Smooth muscle cell of the brain vasculature (primary cell): ENCODE results near the gene ABL2.
"Not testable (repeated sequence)": the region's sequence is repeated elsewhere in the genome, so short reads cannot be mapped to it uniquely, and the experiment has no call there.

Experiments
- DNase-seq: peaks from one replicate; pipeline ENCODE4 v3.0.0-alpha.2; 2012; ENCODE audit warnings: low read depth, low spot score

ABL2 gene

DNA sequence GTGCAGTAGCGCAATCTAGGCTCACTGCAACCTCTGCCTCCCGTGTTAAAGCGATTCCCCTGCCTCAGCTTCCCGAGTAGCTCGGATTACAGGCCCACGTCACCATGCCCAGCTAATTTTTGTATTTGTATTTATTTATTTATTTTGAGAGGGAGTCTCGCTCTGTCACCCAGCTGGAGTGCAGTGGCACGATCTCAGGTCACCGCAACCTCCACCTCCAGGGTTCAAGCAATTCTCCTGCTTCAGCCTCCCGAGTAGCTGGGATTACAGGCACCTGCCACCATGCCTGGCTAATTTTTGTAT, 59.1 kb downstream of the ABL2 start:
- not testable (repeated sequence) for DNase-seq

GRCh38 chr1:179169616-179170467, 59.6 kb downstream of the ABL2 start:
- no peak for DNase-seq

DNA sequence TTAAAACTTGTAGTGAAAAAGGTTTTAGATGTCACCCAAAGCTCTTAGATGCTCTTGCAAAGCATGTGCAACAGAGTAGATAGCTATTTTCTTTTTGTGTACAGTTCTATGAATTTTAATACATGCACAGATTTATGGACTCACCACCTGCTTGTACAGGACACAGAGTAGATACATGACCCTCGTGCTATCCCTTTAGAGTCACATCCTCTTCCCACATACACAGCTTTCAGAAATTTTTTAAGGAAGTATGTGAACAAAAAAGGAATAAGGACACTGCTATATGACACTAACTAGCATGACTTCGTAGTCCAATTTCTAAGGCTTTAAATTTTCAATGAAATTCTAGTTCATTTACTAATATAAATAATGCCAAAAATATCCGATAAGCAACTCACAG, 60.9 kb downstream of the ABL2 start:
- DNase-seq = no peak

DNA sequence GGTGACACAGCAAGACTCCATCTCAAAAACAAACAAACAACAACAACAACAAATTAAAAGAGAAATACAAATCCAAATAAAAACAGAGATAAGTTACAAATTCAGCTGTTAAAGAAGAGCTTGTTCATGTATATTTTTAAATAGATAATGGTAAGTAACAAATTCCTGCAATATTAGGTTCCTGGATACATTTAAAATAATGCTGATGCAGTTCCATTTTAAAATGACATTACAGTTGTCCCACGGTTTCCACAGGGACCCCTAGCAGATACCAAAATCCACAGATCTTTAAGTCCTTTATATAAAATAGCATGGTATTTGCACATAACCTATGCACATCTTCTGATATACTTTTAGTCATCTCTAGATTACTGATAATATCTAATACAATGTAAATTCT, 61.5 kb downstream of the ABL2 start:
- DNase-seq = no peak

DNA sequence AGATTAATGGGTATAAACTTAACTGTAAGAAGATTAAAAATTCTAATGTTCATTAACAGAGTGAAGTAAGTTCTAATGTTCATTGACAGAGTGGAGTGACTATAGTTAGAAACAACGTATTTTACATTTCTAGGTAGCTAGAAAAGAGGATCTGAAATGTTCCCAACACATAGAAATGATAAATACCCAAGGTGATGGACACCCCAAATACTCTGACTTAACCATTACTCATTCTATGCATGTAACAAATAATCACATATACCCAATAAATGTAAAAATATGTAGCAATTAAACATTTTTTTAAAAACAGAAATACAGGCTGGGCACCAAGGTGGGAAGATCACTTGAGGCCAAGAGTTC, 62.1 kb downstream of the ABL2 start:
- no peak for DNase-seq

DNA sequence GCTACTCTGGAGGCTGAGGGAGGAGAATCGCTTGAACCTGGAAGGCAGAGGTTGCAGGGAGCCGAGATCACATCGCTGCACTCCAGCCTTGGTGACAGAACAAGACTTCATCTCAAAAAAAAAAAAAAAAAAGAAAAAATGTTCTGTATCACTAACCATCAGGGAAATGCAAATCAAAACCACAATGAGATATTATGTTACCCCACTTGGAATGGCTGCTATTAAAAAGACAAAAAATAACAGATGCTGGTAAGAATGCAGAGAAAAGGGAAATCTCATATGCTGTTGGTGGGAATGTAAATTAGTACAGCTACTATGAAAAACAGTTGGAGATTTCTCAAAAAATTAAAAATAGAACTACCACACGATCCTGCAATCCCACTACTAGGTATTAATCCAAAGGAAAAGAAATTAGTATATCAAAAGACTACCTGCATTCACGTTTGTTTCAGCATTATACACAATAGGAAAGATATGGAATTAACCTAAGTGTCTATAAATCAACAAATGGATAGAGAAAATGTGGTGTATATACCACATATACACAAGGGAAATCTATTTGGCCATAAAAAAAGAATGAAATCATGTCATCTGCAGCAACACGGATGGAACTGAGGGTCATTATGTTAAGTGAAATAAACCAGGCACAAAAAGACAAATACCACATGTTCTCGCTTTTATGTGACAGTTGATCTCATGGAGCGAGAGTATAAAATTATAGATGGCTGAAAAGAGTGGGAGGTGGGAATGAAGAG, 62.6 kb downstream of the ABL2 start:
- no peak for DNase-seq

- DNase-seq = no peak
These were observed 65.0 kb downstream of the ABL2 start for GRCh38 chr1:179164494-179164893.

GRCh38 chr1:179156708-179157107, 72.8 kb downstream of the ABL2 start:
- DNase-seq = no peak

DNA sequence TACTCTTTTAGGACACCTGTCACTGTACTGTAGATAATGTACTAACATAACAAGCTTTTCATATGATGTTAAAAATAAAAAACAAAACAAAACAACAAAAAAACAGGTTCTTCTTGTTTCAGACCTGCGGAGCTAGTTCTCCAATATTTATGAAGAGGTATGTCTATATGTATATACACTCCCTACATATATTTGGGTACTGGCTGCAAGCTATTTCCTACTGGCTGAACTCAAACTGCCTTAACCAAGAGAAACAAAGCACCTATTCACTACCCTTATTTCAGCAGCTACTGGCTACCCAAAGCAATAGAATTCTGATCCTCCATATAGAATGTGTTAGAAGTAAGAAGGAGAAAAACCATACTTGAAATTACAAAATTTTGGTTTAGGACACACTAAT, 73.5 kb downstream of the ABL2 start:
- DNase-seq = no peak

DNA sequence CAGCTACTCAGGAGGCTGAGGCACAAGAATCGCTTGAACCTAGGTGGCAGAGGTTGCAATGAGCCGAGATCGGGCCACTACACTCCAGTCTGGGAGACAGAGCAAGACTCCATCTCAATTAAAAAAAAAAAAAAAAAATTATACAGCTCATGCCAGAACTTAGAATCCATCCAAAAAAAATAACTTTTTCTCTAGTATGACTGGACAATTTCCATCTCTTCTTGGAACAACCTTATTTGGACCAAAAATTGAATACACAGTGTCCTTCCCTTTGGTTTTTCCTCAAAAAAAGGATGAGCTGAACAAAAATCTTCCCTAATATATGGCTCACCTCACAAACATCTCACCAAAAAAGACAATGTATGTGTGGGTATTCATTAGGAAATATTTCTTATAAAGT, 73.9 kb downstream of the ABL2 start:
- no peak for DNase-seq

GRCh38 chr1:179154437-179154836, 75.0 kb downstream of the ABL2 start:
- DNase-seq = no peak

GRCh38 chr1:179153217-179153616, 76.3 kb downstream of the ABL2 start:
- no peak for DNase-seq

GRCh38 chr1:179151908-179152682, 77.4 kb downstream of the ABL2 start:
- no peak for DNase-seq

DNA sequence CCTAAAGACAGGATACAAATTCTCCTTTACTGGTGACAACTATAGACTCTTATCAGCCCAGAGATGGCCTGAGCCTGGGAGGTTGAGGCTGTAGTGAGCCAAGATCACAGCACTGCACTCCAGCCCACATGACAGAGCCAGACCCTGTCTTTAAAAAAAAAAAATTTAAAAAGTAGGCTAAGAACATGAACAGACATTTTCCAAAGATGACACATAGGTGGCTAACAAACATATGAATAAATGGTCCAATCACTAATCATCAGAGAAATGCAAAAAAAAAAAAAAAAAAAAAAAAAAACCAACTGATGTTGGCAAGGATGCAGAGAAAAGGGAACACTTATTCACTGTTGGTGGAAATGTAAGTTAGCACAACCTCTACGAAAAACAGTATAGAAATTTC, 82.6 kb downstream of the ABL2 start:
- DNase-seq = no peak

- no peak for DNase-seq
These were observed 83.0 kb downstream of the ABL2 start for GRCh38 chr1:179146476-179146875.

- DNase-seq = no peak
These were observed 84.0 kb downstream of the ABL2 start for GRCh38 chr1:179145521-179145920.

DNA sequence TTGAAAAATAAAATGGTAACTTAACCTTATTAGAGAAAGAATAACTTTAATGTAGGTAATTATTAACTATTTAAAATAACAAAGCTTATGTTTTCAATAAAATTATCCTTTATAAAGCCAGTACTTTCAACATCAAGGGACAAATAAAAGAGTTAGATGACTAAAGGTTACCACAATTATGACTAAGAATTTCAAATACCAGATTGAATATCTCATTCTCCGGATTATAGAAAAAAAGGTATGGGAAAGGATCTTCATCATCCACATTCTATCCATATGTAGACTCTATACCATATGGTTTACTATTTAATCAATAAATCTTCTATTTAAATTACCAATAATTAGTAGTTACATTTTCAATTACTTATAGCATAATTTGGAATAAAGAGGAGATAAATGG, 84.9 kb downstream of the ABL2 start:
- no peak for DNase-seq

DNA sequence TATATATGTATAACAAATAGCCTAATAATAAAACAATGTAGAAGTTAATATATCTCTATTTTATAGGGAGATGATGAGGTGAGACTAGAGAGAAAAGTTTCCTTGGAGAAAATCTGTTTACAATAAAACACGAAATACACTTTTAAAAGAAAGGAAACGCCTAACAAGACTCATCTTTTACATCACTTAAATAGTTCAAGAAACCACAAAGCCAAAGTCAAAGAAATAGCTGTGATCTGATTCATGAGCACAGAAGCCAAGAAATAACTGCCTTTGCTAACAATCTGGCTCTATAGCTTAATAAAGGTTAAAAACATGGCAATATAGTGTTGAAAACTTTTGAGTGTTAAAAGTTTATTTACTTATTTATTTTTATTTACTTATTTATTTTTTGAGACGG, 86.2 kb downstream of the ABL2 start:
- peak; percentile 52 for DNase-seq

DNA sequence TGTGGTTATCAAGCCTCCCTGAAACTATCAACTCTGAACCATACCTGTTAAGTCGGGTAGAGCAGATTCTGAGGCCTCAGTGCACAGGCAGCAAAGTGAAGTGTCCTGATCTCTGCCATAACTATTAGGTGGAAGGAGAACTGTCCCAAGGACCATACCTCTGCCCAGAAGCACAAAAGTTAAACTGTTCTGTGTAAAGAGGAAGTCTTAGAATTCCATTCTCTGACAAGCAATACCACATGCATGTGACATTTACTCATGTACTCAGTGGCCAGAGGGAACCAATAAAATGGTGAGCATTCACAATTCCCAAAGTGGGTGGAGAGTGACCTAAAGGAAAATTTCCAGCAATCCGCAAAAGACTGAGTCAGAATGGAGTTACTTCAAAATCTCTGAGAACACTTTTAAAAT, 86.6 kb downstream of the ABL2 start:
- peak; percentile 69 for DNase-seq

- DNase-seq = no peak
These were observed 87.8 kb downstream of the ABL2 start for GRCh38 chr1:179141592-179142251.

DNA sequence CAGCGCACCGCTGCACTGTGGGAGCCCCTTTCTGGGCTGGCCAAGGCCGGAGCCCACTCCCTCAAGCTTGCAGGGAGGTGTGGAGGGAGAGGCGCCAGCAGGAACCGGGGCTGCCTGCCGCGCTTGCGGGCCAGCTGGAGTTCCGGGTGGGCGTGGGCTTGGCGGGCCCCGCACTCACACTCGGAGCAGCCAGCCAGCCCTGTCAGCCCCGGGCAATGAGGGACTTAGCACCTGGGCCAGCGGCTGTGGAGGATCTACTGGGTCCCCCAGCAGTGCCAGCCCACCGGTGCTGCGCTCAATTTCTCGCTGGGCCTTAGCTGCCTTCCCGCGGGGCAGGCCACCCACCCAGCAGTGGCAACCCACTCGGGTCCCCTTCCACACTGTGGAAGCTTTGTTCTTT, 90.7 kb downstream of the ABL2 start:
- DNase-seq = not testable (repeated sequence)

GRCh38 chr1:179137617-179138255, 91.7 kb downstream of the ABL2 start:
- DNase-seq = no peak
